Adipocyte (in vitro differentiated cells): Measurements from ENCODE around the gene RARRES2.

Source experiments
- DNase-seq: peaks from one replicate; pipeline ENCODE4 v3.0.0-alpha.2; 2015; ENCODE audit warnings: low read depth
- H3K27me3 ChIP-seq: replicated peaks from 2 replicates; pipeline ENCODE4 v1.7.0; 2013; ENCODE audit warnings: mild to moderate bottlenecking, low read length, moderate library complexity; ENCODE audit not compliant: control insufficient read depth, insufficient read depth
- H3K36me3 ChIP-seq: 2 replicates; pipeline ENCODE4 v1.7.0; 2013; ENCODE audit warnings: low read length, mild to moderate bottlenecking, moderate library complexity; ENCODE audit not compliant: control insufficient read depth, insufficient read depth, severe bottlenecking
- H3K4me1 ChIP-seq: 2 replicates; pipeline ENCODE4 v1.7.0; 2013; ENCODE audit warnings: mild to moderate bottlenecking, low read length, moderate library complexity; ENCODE audit not compliant: control insufficient read depth, insufficient read depth
- H3K4me3 ChIP-seq: 2 replicates; pipeline ENCODE4 v1.7.0; 2013; ENCODE audit warnings: mild to moderate bottlenecking, low read length, moderate library complexity
- H3K9ac ChIP-seq: 2 replicates; pipeline ENCODE4 v1.7.0; 2013; ENCODE audit warnings: mild to moderate bottlenecking, low read length, moderate library complexity
- H3K9me3 ChIP-seq: 2 replicates; pipeline ENCODE4 v1.7.0; 2013; ENCODE audit warnings: mild to moderate bottlenecking, low read length, moderate library complexity; ENCODE audit not compliant: control insufficient read depth

The RARRES2 gene

DNA sequence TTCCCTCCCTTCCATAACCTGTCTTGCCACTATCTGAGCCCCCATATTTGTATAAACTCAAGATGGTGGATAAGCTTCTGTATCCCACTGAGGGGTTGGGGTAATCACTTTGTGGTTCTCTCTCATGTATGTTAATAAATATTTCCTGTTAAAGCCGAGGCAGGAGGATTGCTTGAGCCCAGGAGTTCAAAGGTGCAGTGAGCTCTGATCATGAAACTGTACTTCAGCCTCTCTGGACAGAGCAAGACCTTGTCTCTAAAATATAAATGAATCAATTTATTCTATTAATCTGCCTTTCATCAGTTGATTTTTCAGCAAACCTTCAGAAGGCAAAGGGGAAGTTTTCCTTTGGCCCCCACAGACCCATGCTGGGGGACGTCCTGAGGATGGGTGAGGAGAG lies 1.8 kb upstream of the RARRES2 start:
- Histone ChIP-seq H3K27me3 (peaks cover 27% of the 10 kb centered on the region), H3K36me3 (no peaks in the 10 kb centered on the region), H3K9ac (no peak overlapping the region), H3K4me1 (peaks cover 9% of the 10 kb centered on the region), H3K9me3 (peaks cover 26% of the 10 kb centered on the region), H3K4me3 (no peak overlapping the region)
- no peak for DNase-seq

DNA sequence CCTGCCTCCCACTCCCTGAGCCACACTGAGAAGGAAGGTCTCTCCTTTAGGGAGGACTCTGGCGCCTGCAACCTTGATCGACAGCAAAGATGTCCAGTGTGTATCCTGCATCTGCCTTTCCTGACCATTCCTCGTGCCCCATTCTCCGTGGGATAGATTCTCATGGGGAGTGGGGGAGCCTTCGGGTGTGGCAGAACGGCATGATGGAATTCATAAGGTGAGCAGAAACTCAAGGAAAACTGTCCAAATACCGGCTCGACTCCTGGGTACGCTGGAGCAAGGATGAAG lies 636 bp upstream of the RARRES2 start:
- Histone ChIP-seq H3K27me3 (peaks cover 27% of the 10 kb centered on the region), H3K9me3 (peaks cover 21% of the 10 kb centered on the region), H3K4me1 (peaks cover 9% of the 10 kb centered on the region), H3K4me3 (peak overlapping the region; percentile 30), H3K9ac (peak overlapping the region; percentile 63), H3K36me3 (no peaks in the 10 kb centered on the region)
- DNase-seq, result no peak

DNA sequence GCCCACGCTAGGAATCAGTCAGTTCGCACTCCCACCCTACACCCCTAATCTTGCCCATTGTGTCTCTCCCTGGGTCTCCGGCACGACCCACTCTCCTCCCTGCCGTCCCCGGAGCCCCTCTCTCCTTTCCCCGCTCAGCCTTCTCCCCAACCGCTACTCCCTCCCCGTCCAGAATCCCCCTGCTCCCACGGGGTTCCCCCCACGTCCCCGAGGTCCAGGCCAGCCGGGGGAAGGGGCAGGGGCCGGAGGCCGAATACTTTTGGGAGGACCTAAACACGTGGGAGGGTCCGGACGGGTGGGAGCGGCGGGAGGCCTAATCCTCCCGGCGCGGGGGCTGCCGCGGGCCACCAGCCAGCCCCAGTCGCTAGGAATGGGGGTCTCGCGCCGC lies 560 bp downstream of the RARRES2 start:
- Histone ChIP-seq H3K9me3 (peaks cover 21% of the 10 kb centered on the region), H3K27me3 (peaks cover 21% of the 10 kb centered on the region), H3K4me3 (peak overlapping the region; percentile 47), H3K36me3 (no peaks in the 10 kb centered on the region), H3K4me1 (peaks cover 13% of the 10 kb centered on the region), H3K9ac (peak overlapping the region; percentile 46)
- no peak for DNase-seq

DNA sequence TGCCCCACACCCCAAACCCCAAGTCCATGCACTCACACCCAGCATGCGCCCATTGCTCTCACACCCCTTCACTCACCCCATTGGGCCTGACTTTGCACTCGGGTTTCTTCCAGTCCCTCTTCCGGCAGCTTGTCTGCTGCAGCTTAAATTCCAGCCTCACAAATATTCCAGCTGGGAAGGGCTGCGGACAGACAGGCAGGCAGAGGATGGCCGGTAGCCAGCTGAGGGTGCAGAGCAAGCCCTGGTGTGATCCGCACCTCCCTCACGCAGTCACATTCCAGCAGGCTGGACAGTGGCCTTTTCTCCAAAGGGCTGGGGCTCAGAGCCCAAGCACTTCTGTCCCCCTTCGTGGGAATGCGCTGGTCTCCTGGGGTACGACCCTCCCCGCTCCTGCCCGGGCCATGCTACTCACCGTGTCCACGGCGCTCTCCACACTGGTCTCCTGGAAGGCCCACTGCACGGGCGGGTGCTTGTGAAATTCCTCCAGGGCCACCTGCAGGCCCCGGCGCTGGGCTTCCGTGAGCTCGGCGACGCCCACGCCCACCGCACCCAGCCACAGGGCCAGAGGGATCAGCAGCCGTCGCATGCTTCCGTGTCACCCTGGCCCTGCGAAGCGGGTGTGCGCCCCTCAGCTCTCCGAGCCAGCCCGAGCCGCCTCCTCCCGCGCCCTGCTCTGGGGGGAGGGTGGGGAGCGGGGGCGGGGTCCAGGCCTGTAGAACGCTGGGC lies 1.2 kb downstream of the RARRES2 start:
- Histone ChIP-seq H3K9ac (no peak overlapping the region), H3K27me3 (peaks cover 21% of the 10 kb centered on the region), H3K4me3 (peak overlapping the region; percentile 64), H3K9me3 (peaks cover 20% of the 10 kb centered on the region), H3K36me3 (no peaks in the 10 kb centered on the region), H3K4me1 (peaks cover 19% of the 10 kb centered on the region)
- peak; percentile 23 for DNase-seq

DNA sequence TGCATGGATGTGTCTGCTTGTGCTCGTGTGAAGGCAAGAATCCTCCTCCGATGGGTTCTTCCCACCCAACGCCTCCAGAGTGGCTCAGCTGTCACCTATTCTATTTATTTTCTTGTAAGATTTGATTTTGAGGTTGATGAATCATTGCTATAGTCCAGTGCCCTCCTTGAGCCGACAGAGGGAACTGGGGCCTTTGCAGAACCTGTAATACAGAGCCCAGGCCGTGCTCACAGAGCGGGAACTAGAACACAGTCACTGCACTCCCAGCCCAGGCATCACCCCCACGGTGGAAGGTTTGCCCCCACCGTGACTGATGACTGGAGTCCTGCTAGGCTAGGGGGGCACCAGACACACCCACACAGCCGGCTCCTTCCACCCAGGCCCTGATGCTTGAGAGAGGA lies 2.0 kb downstream of the RARRES2 start:
- peaks cover 12% of the 10 kb centered on the region for H3K9me3 ChIP-seq
- H3K27me3 ChIP-seq, result peaks cover 21% of the 10 kb centered on the region
- no peaks in the 10 kb centered on the region for H3K36me3 ChIP-seq
- H3K4me1 ChIP-seq, result peaks cover 23% of the 10 kb centered on the region
- no peak overlapping the region for H3K9ac ChIP-seq
- no peak for DNase-seq
- no peak overlapping the region for H3K4me3 ChIP-seq

DNA sequence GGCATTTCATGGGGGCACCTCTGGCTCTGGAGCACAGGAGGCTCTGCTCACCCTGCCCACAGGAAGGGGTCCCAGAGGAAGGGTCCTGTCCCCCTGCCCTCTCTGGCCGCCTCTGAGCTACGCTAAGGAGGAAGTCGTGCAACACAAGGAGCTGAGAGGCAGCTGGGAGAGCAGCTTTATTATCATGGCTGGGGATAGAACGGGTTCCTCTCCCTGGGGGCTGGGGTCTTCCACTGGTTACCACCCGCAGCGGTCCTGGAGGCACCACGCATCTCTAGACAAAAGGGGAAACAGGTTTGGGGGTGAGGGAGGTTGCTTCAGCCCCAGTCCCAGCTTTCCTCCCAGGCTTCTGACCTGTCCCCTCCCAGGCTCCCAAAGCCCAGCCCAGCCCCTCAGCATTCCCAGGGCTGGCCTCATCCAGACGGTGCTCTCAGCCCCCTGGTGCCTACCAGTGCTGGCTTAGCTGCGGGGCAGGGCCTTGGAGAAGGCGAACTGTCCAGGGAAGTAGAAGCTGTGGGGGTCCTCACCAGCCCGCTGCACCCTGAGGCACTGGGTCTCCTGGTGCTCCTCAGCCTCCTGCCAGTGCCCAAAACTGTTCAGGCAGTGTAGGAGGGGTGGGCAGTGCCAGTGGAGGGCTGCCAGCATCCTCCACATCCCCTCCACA lies 3.1 kb downstream of the RARRES2 start:
- H3K9ac ChIP-seq, result no peak overlapping the region
- peaks cover 29% of the 10 kb centered on the region for H3K27me3 ChIP-seq
- no peak for DNase-seq
- H3K4me1 ChIP-seq, result peaks cover 23% of the 10 kb centered on the region
- H3K4me3 ChIP-seq, result no peak overlapping the region
- peaks cover 1% of the 10 kb centered on the region for H3K9me3 ChIP-seq
- no peaks in the 10 kb centered on the region for H3K36me3 ChIP-seq

DNA sequence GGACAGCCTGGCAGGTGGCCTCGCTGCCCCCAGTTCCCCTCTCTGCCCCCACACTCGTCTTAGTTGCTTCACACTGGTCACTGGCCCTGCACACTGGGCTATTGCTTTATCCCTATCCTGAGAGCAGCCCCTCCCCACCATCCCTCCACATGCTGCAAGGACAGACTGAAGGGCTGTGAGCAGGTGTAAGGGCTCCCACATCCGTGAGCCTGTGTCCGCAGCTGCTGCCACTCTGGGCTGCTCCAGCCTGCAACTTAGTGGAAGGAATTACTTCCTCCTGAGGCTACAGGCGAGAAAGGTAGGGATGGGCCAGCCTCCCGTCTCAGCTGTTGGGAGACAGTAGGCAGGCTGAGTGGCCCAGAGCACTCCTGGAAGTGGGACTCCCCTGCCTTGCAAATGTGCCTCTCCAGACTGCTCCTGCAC lies 3.8 kb downstream of the RARRES2 start:
- Histone ChIP-seq H3K4me3 (no peak overlapping the region), H3K27me3 (peaks cover 29% of the 10 kb centered on the region), H3K4me1 (peaks cover 23% of the 10 kb centered on the region), H3K9ac (no peak overlapping the region), H3K9me3 (no peaks in the 10 kb centered on the region), H3K36me3 (no peaks in the 10 kb centered on the region)
- DNase-seq, result no peak

DNA sequence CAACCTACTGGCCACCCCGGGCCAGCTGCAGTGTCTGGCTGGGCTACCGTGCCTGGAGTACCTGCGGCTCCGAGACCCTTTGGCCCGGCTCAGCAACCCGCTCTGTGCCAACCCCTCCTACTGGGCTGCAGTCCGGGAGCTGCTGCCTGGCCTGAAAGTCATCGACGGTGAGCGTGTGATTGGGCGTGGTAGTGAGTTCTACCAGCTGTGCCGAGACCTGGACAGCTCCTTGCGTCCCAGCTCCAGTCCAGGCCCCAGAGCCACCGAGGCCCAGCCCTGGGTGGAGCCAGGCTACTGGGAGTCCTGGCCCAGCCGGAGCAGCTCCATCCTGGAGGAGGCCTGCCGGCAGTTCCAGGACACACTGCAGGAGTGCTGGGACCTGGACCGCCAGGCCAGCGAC lies 4.2 kb downstream of the RARRES2 start:
- Histone ChIP-seq H3K9ac (no peak overlapping the region), H3K4me3 (no peak overlapping the region), H3K27me3 (peaks cover 24% of the 10 kb centered on the region), H3K4me1 (peaks cover 23% of the 10 kb centered on the region), H3K9me3 (no peaks in the 10 kb centered on the region), H3K36me3 (no peaks in the 10 kb centered on the region)
- DNase-seq, result no peak

DNA sequence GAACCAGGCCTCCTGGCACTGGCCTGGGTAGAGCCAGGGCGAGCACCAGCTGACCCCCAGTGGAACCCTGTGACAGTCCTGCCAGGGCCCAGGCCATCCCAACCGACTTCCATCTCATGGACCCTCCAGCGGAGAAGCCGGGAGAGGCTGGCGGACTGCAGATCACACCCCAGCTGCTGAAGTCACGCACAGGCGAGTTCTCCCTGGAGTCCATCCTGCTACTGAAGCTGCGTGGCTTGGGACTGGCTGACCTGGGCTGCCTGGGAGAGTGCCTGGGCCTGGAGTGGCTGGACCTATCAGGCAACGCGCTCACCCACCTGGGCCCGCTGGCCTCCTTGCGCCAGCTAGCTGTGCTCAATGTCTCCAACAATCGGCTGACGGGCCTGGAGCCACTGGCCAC lies 4.7 kb downstream of the RARRES2 start:
- DNase-seq, result no peak
- no peaks in the 10 kb centered on the region for H3K9me3 ChIP-seq
- H3K9ac ChIP-seq, result no peak overlapping the region
- H3K27me3 ChIP-seq, result peaks cover 20% of the 10 kb centered on the region
- peaks cover 23% of the 10 kb centered on the region for H3K4me1 ChIP-seq
- no peak overlapping the region for H3K4me3 ChIP-seq
- H3K36me3 ChIP-seq, result no peaks in the 10 kb centered on the region

DNA sequence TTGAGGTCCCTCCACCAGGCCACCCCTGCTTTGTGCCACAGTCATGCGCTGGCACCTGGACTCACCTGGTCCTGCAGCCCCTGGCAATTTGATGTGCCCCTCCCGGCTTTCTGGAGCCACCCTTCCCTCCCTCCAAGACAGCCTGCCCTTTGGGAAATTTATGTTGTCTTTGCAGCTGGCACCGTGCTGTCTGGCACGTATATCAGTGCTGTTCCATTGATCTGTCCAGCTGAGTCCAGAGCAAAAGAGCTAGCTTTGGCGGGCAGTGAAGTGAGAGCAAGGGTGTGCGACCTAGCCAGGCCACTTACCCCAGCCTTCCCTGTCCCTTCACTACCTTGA lies 5.7 kb downstream of the RARRES2 start:
- no peak for DNase-seq
- H3K9me3 ChIP-seq, result no peaks in the 10 kb centered on the region
- peak overlapping the region; percentile 20 for H3K9ac ChIP-seq
- peaks cover 21% of the 10 kb centered on the region for H3K27me3 ChIP-seq
- peaks cover 23% of the 10 kb centered on the region for H3K4me1 ChIP-seq
- no peak overlapping the region for H3K4me3 ChIP-seq
- no peaks in the 10 kb centered on the region for H3K36me3 ChIP-seq

DNA sequence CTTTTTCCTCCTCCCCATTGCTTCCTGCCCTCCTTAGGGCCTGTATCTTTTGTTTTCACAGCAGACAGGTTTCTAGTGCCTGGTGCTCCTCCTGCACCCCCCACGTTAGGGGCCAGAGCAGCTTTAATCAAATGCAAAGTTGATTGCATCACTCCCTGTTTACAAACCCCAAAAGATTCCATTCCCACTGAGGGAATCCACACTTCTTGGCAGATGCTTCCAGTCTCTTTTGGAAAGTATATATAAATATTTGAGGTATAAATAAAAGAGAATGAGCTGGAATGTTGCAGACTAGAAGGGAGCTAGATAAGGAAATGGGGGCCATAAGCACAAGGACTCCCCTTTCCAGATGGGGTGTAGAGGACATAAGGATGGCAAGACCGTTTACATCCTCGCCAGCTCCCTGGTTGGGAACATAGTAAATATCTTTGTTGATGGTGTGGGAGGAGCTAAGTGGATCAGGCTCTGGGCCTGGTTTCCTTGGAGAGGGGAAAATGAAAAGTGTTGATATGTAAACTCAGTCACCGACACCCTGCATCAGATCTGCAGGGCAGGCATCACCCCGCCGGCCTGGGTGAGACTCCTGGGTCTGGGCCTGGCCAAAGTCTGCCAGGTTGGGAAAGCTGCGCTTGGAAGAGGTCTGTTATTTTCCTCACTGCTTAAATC lies 6.2 kb downstream of the RARRES2 start:
- Histone ChIP-seq H3K27me3 (peaks cover 24% of the 10 kb centered on the region), H3K9me3 (no peaks in the 10 kb centered on the region), H3K4me1 (peaks cover 20% of the 10 kb centered on the region), H3K4me3 (no peak overlapping the region), H3K9ac (peak overlapping the region; percentile 20), H3K36me3 (no peaks in the 10 kb centered on the region)
- peak; percentile 72 for DNase-seq
